Endothelial cell of umbilical vein (primary cell): Measurements from ENCODE around the gene BACH2. TPM values are rescaled to one million over a fixed set of nuclear protein-coding genes. Genes with fewer than 3 reads are reported as not detected.

Experiments
- BruUV-seq: library from RNA; stranded (reverse); fragments of 400-500 nt; replicated peaks from 2 replicates; lab custom pipeline; 2021; lab: Mats Ljungman, UMichigan
- CTCF ChIA-PET: fragments of 300-600, 350-600 bp; sonication (Branson Sonifier 250); formaldehyde crosslinking; loops from one replicate; lab custom pipeline; 2021; ENCODE audit warnings: antibody characterized with exemption, inconsistent platforms; lab: Charles Lee
- POLR2A ChIA-PET: fragments of 300-600, 350-600 bp; sonication (Branson Sonifier 250); formaldehyde crosslinking; loops from one replicate; lab custom pipeline; 2021; ENCODE audit warnings: antibody characterized with exemption, inconsistent platforms; lab: Charles Lee
- DNase-seq: peaks from one replicate; pipeline ENCODE4 v3.0.0-alpha.2; 2011; ENCODE audit warnings: low read depth, low spot score
- FAIRE-seq: peaks from 2 replicates; lab custom pipeline; 2011; peaks lifted over from hg19 to GRCh38; lab: Jason Lieb, UNC
- H2AFZ ChIP-seq: 2 replicates; pipeline ENCODE4 v1.6.0; 2012; ENCODE audit warnings: low read depth, low read length, control low read depth, inconsistent platforms
- H3K27ac ChIP-seq: 2 replicates; pipeline ENCODE4 v1.5.1; 2011; ENCODE audit warnings: low read depth, mild to moderate bottlenecking, control low read depth, low read length, moderate library complexity; ENCODE audit not compliant: insufficient read depth
- H3K27me3 ChIP-seq, 2 experiments: 2 replicates each; pipeline versions ENCODE4 v1.6.0 to v1.6.1; 2011; ENCODE audit warnings: low read length in 2 of 2, mixed read lengths in 1 of 2; ENCODE audit not compliant: control insufficient read depth in 2 of 2, insufficient read depth in 2 of 2
- H3K36me3 ChIP-seq, 2 experiments: 2 replicates in 1 of 2; 3 replicates in 1 of 2; pipeline ENCODE4 v1.5.1; 2011; ENCODE audit warnings: low read length in 2 of 2, mild to moderate bottlenecking in 1 of 2, moderate library complexity in 1 of 2; ENCODE audit not compliant: control insufficient read depth in 2 of 2, insufficient read depth in 2 of 2; ENCODE audit errors: extremely low read depth in 1 of 2
- H3K4me1 ChIP-seq: 3 replicates; pipeline ENCODE4 v1.5.1; 2011; ENCODE audit warnings: mild to moderate bottlenecking, low read length; ENCODE audit not compliant: control insufficient read depth, insufficient read depth; ENCODE audit errors: extremely low read depth
- H3K4me2 ChIP-seq: 2 replicates; pipeline ENCODE4 v1.6.1; 2011; ENCODE audit warnings: low read length, control low read depth, mixed read lengths; ENCODE audit not compliant: insufficient read depth
- H3K4me3 ChIP-seq, 3 experiments: fragments of 200-600 bp in 1 of 3; sonication (generic), shearing (Covaris generic) in 1 of 3; replicated peaks in 1 of 3; 2 replicates each; pipeline ENCODE4 v1.5.1; 2011 to 2016; ENCODE audit warnings: control low read depth in 3 of 3, low read length in 3 of 3, mild to moderate bottlenecking in 2 of 3, inconsistent platforms in 1 of 3, low read depth in 1 of 3, moderate library complexity in 1 of 3; ENCODE audit not compliant: insufficient read depth in 1 of 3
- H3K79me2 ChIP-seq: 2 replicates; pipeline ENCODE4 v1.6.0; 2012; ENCODE audit warnings: low read length, inconsistent platforms; ENCODE audit not compliant: control insufficient read depth, insufficient read depth
- H3K9ac ChIP-seq: replicated peaks from 2 replicates; pipeline ENCODE3; 2011; ENCODE audit warnings: low read length, control low read depth; ENCODE audit not compliant: insufficient read depth; ENCODE audit errors: extremely low read depth
- H3K9me1 ChIP-seq: replicated peaks from 3 replicates; pipeline ENCODE4 v1.6.0; 2011; ENCODE audit warnings: mild to moderate bottlenecking, low read length; ENCODE audit not compliant: control insufficient read depth, insufficient read depth; ENCODE audit errors: extremely low read depth
- H3K9me3 ChIP-seq: replicated peaks from 2 replicates; pipeline ENCODE4 v1.5.1; 2012; ENCODE audit warnings: low read length, inconsistent platforms; ENCODE audit not compliant: control insufficient read depth, insufficient read depth
- H4K20me1 ChIP-seq: replicated peaks from 2 replicates; pipeline ENCODE3; 2011; ENCODE audit warnings: mild to moderate bottlenecking, low read length; ENCODE audit not compliant: control insufficient read depth, insufficient read depth; ENCODE audit errors: extremely low read depth
- EZH2 ChIP-seq: IDR thresholded peaks from 2 replicates; pipeline ENCODE4 v1.6.1; 2012; ENCODE audit warnings: borderline replicate concordance, low read depth, mild to moderate bottlenecking, moderate library complexity, low read length, inconsistent platforms; ENCODE audit not compliant: severe bottlenecking
- FOS ChIP-seq: IDR thresholded peaks from 2 replicates; pipeline ENCODE4 v1.6.1; 2011; ENCODE audit warnings: mild to moderate bottlenecking, low read length, moderate library complexity, borderline replicate concordance; ENCODE audit not compliant: insufficient read depth
- GATA2 ChIP-seq: IDR thresholded peaks from 2 replicates; pipeline ENCODE4 v1.7.0; 2011; ENCODE audit warnings: low read depth, mild to moderate bottlenecking, moderate library complexity, mixed read lengths, low read length; ENCODE audit not compliant: insufficient read length, insufficient read depth
- JUN ChIP-seq: IDR thresholded peaks from 2 replicates; pipeline ENCODE4 v1.6.1; 2011; ENCODE audit warnings: borderline replicate concordance, low read depth; ENCODE audit not compliant: insufficient read length, insufficient read depth
- MAX ChIP-seq: IDR thresholded peaks from 2 replicates; pipeline ENCODE4 v1.6.1; 2011; ENCODE audit not compliant: insufficient read depth, insufficient read length
- MYC ChIP-seq: IDR thresholded peaks from one replicate; pipeline ENCODE4 v1.6.1; 2011; ENCODE audit warnings: mild to moderate bottlenecking, low read depth, low read length
- POLR2A ChIP-seq: IDR thresholded peaks from 2 replicates; pipeline ENCODE4 v1.6.1; 2012; ENCODE audit warnings: low read depth, mild to moderate bottlenecking, control low read depth, low read length
- POLR2AphosphoS5 ChIP-seq: IDR thresholded peaks from 2 replicates; pipeline ENCODE4 v1.6.1; 2012; ENCODE audit warnings: low read depth, mild to moderate bottlenecking, control low read depth, low read length, moderate library complexity; ENCODE audit not compliant: insufficient read depth
- dilution Hi-C: fragments of 300-500 bp; cut with MboI; formaldehyde crosslinking; loops from one replicate; pipeline ENCODE4 v1.15.0; 2019; ENCODE audit warnings: low sequenced_read_pairs; ENCODE audit not compliant: extremely low pct_ligation_motif_present
- intact Hi-C: fragments of 100-400 bp; cut with micrococcal nuclease; formaldehyde crosslinking; loops from one replicate; pipeline ENCODE4 v1.10.0; 2022
- polyA plus RNA-seq, 4 experiments: library from polyadenylated mRNA; depleted of rRNA in 3 of 4; stranded (reverse) in 3 of 4; unstranded in 1 of 4; fragments of >200 nt; gene quantifications; 2 replicates each; pipeline versions ENCODE4 v1.2.1 to v1.2.3, GENCODE V29; 2011 to 2012; ENCODE audit warnings: missing spikeins in 1 of 4
- total RNA-seq: library from RNA; stranded (reverse); gene quantifications from 2 replicates; pipeline ENCODE4 v1.2.3, GENCODE V29; 2021
- TF ChIP-seq, protein P1 (sequence below), 2 donors: IDR thresholded peaks; 1 replicate in 1 of 2; 2 replicates in 1 of 2; pipeline ENCODE4 v1.5.1; 2011; ENCODE audit warnings: low read length in 2 of 2, mild to moderate bottlenecking in 2 of 2, moderate library complexity in 2 of 2, control low read depth in 1 of 2, inconsistent platforms in 1 of 2, low read depth in 1 of 2; ENCODE audit not compliant: insufficient read depth in 1 of 2; ENCODE audit errors: extremely low read depth in 1 of 2

BACH2 gene
- total and polyA plus RNA-seq, 2 donors (not counting 3 experiments of a cell fraction or from before 2014, with no cell fraction given): 1.7 to 5.6 TPM

GRCh38 chr6:90311569-90311968 is 14.9 kb upstream of the BACH2 start:
- no peaks in the 10 kb centered on the region for H3K36me3 ChIP-seq
- no peaks in the 10 kb centered on the region for H3K79me2 ChIP-seq
- H3K4me2 ChIP-seq: no peak overlapping the region
- TF ChIP-seq MYC (no peak), POLR2AphosphoS5 (no peak), JUN (no peak), EZH2 (no peak), FOS (no peak), MAX (no peak), GATA2 (no peak), POLR2A (no peak)
- TF ChIP-seq, protein P1, sequence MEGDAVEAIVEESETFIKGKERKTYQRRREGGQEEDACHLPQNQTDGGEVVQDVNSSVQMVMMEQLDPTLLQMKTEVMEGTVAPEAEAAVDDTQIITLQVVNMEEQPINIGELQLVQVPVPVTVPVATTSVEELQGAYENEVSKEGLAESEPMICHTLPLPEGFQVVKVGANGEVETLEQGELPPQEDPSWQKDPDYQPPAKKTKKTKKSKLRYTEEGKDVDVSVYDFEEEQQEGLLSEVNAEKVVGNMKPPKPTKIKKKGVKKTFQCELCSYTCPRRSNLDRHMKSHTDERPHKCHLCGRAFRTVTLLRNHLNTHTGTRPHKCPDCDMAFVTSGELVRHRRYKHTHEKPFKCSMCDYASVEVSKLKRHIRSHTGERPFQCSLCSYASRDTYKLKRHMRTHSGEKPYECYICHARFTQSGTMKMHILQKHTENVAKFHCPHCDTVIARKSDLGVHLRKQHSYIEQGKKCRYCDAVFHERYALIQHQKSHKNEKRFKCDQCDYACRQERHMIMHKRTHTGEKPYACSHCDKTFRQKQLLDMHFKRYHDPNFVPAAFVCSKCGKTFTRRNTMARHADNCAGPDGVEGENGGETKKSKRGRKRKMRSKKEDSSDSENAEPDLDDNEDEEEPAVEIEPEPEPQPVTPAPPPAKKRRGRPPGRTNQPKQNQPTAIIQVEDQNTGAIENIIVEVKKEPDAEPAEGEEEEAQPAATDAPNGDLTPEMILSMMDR (IDR thresholded peaks at IDR 0.05; ENCODE audit: extremely low read depth in 1 of 2, insufficient read depth in 1 of 2, low read depth in 1 of 2, low read length in 2 of 2): no peak
- dilution Hi-C loops (no loop called here), intact Hi-C loops (no loop called here)
- peaks cover 2 to 9% of the 10 kb centered on the region in 2 experiments for H3K27me3 ChIP-seq
- H3K9me1 ChIP-seq: no peaks in the 10 kb centered on the region
- no peak overlapping the region for H2AFZ ChIP-seq
- FAIRE-seq (no peak), DNase-seq (no peak)
- no peak overlapping the region for H3K27ac ChIP-seq
- ChIA-PET CTCF (no interaction called here), POLR2A (no interaction called here)
- no peak overlapping the region for H3K9ac ChIP-seq
- no peak overlapping the region for H3K4me3 ChIP-seq
- no peaks in the 10 kb centered on the region for H3K9me3 ChIP-seq
- no peaks in the 10 kb centered on the region for H4K20me1 ChIP-seq
- BruUV-seq: no TSS peak
- H3K4me1 ChIP-seq: no peaks in the 10 kb centered on the region
